Activated naive CD4-positive, alpha-beta T cell treated with anti-CD3 and anti-CD28 coated beads, Interleukin-2, amount 50 U/mL, for 24 hours (primary cell): ENCODE data around the gene UAP1L1.
"Not testable (repeated sequence)": the region's sequence is repeated elsewhere in the genome, so short reads cannot be mapped to it uniquely, and the experiment has no call there.

Experiments
- H3K27ac Mint-ChIP-seq: one replicate; pipeline ENCODE4 v1.8.0; 2021; ENCODE audit warnings: mild to moderate bottlenecking, mixed read lengths
- H3K27me3 Mint-ChIP-seq: one replicate; pipeline ENCODE4 v1.8.0; 2021; ENCODE audit warnings: mixed read lengths
- H3K36me3 Mint-ChIP-seq: one replicate; pipeline ENCODE4 v1.8.0; 2021; ENCODE audit warnings: mixed read lengths
- H3K4me1 Mint-ChIP-seq: one replicate; pipeline ENCODE4 v1.8.0; 2021; ENCODE audit warnings: mixed read lengths
- H3K4me3 Mint-ChIP-seq: one replicate; pipeline ENCODE4 v1.8.0; 2021; ENCODE audit warnings: mild to moderate bottlenecking, mixed read lengths
- H3K9me3 Mint-ChIP-seq: one replicate; pipeline ENCODE4 v1.8.0; 2021; ENCODE audit warnings: mixed read lengths

Gene UAP1L1

GRCh38 chr9:137077010-137077747, at the start of gene UAP1L1:
Gene UAP1L1 (plus strand): TSS chr9:137077517. CDS start chr9:137077533, 16 bp downstream.
- Mint-ChIP-seq H3K4me1 (peaks cover 4% of the 10 kb centered on the region), H3K27ac (peak within 1 kb of the TSS; percentile 51), H3K27me3 (no peaks in the 10 kb centered on the region), H3K9me3 (no peaks in the 10 kb centered on the region), H3K4me3 (peak within 1 kb of the TSS; percentile 52), H3K36me3 (no peaks in the 10 kb centered on the region)

- Mint-ChIP-seq H3K27me3 (no peaks in the 10 kb centered on the region), H3K4me1 (peaks cover 25% of the 10 kb centered on the region), H3K27ac (peak overlapping the region; percentile 65), H3K9me3 (no peaks in the 10 kb centered on the region), H3K36me3 (no peaks in the 10 kb centered on the region), H3K4me3 (peak overlapping the region; percentile 69)
Measured at GRCh38 chr9:137028263-137029057, 48.9 kb upstream of the UAP1L1 start.

GRCh38 chr9:137029058-137029936, 48.0 kb upstream of the UAP1L1 start:
- no peaks in the 10 kb centered on the region for H3K36me3 Mint-ChIP-seq
- H3K4me1 Mint-ChIP-seq = peaks cover 29% of the 10 kb centered on the region
- peak overlapping the region; percentile 69 for H3K4me3 Mint-ChIP-seq
- H3K9me3 Mint-ChIP-seq = no peaks in the 10 kb centered on the region
- no peaks in the 10 kb centered on the region for H3K27me3 Mint-ChIP-seq
- no peak overlapping the region for H3K27ac Mint-ChIP-seq

DNA sequence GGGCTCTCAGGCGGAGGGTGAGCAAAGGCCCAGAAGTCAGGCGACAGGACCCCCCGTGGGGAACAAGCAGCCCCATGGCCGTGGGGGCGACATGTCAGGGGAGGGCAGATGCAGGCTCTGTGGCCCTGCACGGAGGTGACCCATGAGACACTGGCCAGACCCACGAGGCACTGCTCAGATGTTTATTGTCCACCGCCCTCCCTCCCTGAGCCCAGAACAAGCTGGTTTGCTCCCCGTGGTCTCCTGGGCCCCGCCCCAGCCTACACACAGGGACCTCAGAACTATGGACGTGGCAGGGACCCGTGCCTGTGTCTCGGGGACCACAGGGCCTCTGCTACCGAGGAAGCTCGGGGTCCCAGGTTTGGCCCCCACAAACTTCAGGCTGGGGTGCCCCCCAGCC, 47.3 kb upstream of the UAP1L1 start:
- Mint-ChIP-seq H3K27ac (no peak overlapping the region), H3K4me3 (peak overlapping the region; percentile 7), H3K27me3 (no peaks in the 10 kb centered on the region), H3K4me1 (peaks cover 36% of the 10 kb centered on the region), H3K9me3 (no peaks in the 10 kb centered on the region), H3K36me3 (no peaks in the 10 kb centered on the region)

DNA sequence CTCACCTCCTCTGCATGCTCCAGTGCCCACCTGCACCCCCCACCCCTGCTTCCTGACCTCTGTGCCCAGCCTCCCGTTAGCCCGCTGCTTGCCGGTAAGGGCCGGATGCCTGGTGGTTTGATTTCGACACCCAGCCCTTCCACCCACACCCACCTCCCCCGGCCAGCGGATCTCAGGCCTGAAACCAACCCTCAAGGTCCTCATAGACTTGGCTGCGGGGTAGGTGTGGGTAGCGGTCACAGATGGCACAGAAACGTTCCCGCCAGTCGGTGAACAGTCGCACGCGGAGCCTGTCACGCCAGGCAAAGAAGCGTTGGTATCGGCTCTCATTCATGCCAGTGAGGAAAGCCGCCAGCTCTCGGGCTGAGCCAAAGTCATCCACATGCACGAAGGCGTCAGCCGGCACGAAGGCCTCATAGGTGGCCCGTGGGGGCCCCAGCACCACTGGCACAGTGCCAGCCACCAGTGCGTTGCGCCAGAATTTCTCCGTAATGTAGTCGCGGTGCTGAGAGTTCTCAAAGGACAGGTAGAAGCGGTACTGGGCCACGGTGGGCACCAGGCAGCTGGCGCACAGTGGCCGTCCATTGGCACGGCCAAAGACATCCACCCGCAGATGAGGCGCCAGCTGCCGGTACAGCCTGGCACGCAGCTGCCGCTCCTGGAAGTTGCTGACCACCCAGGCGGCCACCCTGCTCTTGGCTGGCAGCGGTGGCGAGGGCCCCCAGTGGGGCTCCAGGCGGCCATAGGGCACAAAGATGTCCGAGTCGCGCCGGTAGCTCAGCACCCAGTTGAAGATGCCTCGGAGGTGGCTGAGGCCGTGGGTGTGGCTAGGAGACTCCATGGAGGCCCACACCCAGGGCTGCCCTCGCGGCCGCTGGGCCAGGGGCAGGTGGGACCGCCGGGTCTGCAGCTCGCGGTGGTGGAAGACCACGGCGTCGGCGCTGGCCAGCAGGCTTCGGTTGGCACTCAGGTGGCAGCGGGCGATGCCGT, 46.5 kb upstream of the UAP1L1 start:
- peak overlapping the region; percentile 26 for H3K4me3 Mint-ChIP-seq
- no peak overlapping the region for H3K27ac Mint-ChIP-seq
- peaks cover 40% of the 10 kb centered on the region for H3K4me1 Mint-ChIP-seq
- no peaks in the 10 kb centered on the region for H3K27me3 Mint-ChIP-seq
- H3K9me3 Mint-ChIP-seq = no peaks in the 10 kb centered on the region
- H3K36me3 Mint-ChIP-seq = no peaks in the 10 kb centered on the region

GRCh38 chr9:137031904-137032640, 45.2 kb upstream of the UAP1L1 start, which contains the start of gene FUT7:
Gene FUT7 (minus strand): TSS chr9:137032088. CDS start chr9:137031991, 97 bp downstream.
- Mint-ChIP-seq H3K27ac (no peak within 1 kb of the TSS), H3K4me3 (no peak within 1 kb of the TSS), H3K4me1 (peaks cover 38% of the 10 kb centered on the region), H3K27me3 (no peaks in the 10 kb centered on the region), H3K36me3 (no peaks in the 10 kb centered on the region), H3K9me3 (no peaks in the 10 kb centered on the region)

DNA sequence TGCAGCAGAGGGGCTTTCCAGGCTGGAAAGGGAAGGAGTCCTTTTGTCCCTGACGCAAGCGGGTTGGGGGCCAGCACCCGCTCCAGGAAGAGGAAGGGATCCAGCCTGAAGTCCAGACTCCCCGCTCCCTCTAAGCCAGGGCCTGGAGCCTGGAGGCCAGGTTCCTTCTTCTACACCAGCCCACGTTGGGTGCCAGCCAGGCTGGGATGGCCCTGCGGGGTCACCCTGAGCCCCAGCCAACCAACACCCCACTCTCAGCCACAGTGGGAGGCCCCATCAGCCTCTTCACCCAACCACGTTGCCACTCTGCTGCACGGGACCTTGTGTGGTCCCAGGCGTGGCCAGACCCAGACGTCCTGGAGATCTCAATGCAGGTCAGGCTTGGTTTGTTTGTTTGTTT, 44.5 kb upstream of the UAP1L1 start:
- no peaks in the 10 kb centered on the region for H3K9me3 Mint-ChIP-seq
- H3K27me3 Mint-ChIP-seq = no peaks in the 10 kb centered on the region
- H3K36me3 Mint-ChIP-seq = no peaks in the 10 kb centered on the region
- no peak overlapping the region for H3K4me3 Mint-ChIP-seq
- peaks cover 35% of the 10 kb centered on the region for H3K4me1 Mint-ChIP-seq
- H3K27ac Mint-ChIP-seq = no peak overlapping the region

DNA sequence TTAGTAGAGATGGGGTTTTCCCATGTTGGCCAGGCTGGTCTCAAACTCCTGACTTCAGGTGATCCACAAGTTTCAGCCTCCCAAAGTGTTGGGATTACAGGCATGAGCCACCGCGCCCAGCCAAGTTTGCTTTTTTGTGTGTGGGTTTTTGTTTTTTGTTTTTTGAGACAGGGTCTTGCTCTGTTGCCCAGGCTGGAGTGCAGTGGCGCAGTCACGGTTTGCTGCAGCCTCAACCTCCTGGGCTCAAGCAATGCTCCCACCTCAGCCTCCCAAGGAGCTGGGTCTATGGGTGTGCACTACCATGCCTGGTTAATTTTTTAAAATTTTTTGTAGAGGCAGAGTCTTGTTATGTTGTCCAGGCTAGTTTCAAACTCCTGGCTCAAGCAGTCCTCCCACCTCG, 43.8 kb upstream of the UAP1L1 start:
- H3K36me3 Mint-ChIP-seq, H3K27ac Mint-ChIP-seq, H3K27me3 Mint-ChIP-seq, H3K9me3 Mint-ChIP-seq: not testable (repeated sequence)
- H3K4me3 Mint-ChIP-seq = peak overlapping the region; percentile 30
- peaks cover 35% of the 10 kb centered on the region for H3K4me1 Mint-ChIP-seq

DNA sequence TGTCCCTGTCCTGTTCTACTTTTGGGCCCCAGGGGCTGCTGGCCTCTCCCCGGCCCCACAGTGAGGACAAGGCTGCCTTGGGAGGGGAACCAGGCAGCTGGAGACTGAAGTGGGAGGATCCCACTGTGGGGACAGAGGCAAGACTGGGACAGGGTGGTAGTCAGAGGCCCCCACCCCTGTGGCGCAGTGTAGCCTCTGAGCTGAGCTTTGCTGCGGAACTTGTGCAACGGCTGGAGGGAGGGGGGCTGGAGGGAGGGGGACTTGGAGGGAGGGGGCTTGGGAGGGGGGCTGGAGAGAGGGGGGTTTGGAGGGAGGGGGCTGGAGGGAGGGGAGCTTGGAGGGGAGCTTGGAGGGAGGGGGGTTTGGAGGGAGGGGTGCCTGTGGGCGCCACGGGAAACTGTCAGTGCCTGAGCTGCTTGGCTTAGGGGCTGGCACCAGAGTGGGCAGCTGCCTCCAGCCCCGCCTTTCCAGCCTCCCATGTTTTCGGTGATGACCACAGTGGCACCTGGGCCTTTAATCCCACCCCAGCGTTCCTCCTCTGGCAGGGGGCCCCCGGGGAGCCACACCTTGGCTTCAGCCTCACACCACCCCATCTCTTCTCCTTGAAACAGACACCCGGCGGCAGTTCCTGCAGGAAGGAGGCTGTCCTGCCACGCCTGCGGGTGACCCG, 43.1 kb upstream of the UAP1L1 start:
- Mint-ChIP-seq H3K27ac (no peak overlapping the region), H3K4me1 (peaks cover 35% of the 10 kb centered on the region), H3K36me3 (no peaks in the 10 kb centered on the region), H3K27me3 (no peaks in the 10 kb centered on the region), H3K4me3 (peak overlapping the region; percentile 69), H3K9me3 (no peaks in the 10 kb centered on the region)

- peak overlapping the region; percentile 51 for H3K27ac Mint-ChIP-seq
- no peaks in the 10 kb centered on the region for H3K27me3 Mint-ChIP-seq
- no peaks in the 10 kb centered on the region for H3K36me3 Mint-ChIP-seq
- H3K4me3 Mint-ChIP-seq = peak overlapping the region; percentile 69
- H3K9me3 Mint-ChIP-seq = no peaks in the 10 kb centered on the region
- H3K4me1 Mint-ChIP-seq = peaks cover 28% of the 10 kb centered on the region
Measured at GRCh38 chr9:137034709-137035506, 42.4 kb upstream of the UAP1L1 start.

- no peaks in the 10 kb centered on the region for H3K36me3 Mint-ChIP-seq
- peaks cover 25% of the 10 kb centered on the region for H3K4me1 Mint-ChIP-seq
- H3K27me3 Mint-ChIP-seq = no peaks in the 10 kb centered on the region
- H3K9me3 Mint-ChIP-seq = no peaks in the 10 kb centered on the region
- no peak overlapping the region for H3K4me3 Mint-ChIP-seq
- H3K27ac Mint-ChIP-seq = no peak overlapping the region
Measured at GRCh38 chr9:137035507-137035834, 41.8 kb upstream of the UAP1L1 start.

DNA sequence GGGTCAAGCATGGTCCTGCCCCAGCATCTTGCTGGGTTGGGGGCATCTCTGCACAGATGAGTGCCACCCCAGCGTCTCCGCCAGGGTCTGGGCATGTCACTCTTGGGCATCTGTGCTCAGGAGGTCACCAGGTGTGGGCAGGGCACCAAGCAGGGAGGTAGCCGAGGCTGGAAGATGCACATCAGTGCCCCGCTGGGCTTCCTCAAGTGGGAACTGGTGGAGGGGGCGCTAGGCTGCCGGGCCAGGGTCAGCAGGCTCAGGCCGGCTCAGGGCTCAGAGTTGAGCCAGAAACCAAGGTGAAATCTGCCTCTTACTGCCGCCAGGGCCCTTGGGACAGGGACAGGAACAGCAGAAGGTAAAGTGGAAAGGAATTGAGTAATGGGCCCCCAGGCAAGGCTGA, 41.4 kb upstream of the UAP1L1 start:
- no peak overlapping the region for H3K4me3 Mint-ChIP-seq
- no peaks in the 10 kb centered on the region for H3K27me3 Mint-ChIP-seq
- no peaks in the 10 kb centered on the region for H3K9me3 Mint-ChIP-seq
- H3K36me3 Mint-ChIP-seq = no peaks in the 10 kb centered on the region
- H3K4me1 Mint-ChIP-seq = peaks cover 20% of the 10 kb centered on the region
- no peak overlapping the region for H3K27ac Mint-ChIP-seq

DNA sequence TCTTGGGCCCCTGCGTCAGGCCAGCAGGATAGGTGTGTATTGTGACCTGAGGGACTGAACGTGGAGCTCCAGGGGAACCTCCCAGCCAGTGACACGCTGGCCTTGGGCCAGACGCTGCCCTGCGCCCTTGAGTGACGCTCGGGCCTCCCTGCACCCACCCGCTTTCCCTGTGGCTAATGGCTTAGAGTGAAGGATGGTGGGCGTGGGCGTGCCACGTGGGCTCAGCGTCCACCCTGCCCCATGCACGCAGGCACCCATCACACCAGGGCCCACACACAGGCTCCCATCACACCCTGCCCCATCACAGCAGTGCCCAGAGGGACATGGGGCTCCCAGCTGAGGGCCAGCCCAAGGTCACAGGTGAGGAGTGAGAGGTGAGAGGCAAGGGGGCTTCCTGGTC, 40.3 kb upstream of the UAP1L1 start:
- Mint-ChIP-seq H3K9me3 (no peaks in the 10 kb centered on the region), H3K4me3 (no peak overlapping the region), H3K4me1 (peaks cover 16% of the 10 kb centered on the region), H3K27ac (no peak overlapping the region), H3K36me3 (no peaks in the 10 kb centered on the region), H3K27me3 (no peaks in the 10 kb centered on the region)
